Dedifferentiated amniotic fluid mesenchymal stem cell (primary cell): Measurements from ENCODE around the gene WFDC10A.
"Not testable (repeated sequence)": the region's sequence is repeated elsewhere in the genome, so short reads cannot be mapped to it uniquely, and the experiment has no call there.

Experiments
- DNase-seq: peaks from one replicate; pipeline ENCODE4 v3.0.0-alpha.2; 2016; ENCODE audit errors: extremely low spot score

Gene WFDC10A

GRCh38 chr20:45647441-45648050, 18.0 kb downstream of the WFDC10A start:
- DNase-seq = no peak

GRCh38 chr20:45649312-45649863, 19.8 kb downstream of the WFDC10A start:
- DNase-seq = no peak

GRCh38 chr20:45651726-45652125, 22.2 kb downstream of the WFDC10A start:
- not testable (repeated sequence) for DNase-seq

GRCh38 chr20:45657038-45657437, 27.5 kb downstream of the WFDC10A start:
- not testable (repeated sequence) for DNase-seq

GRCh38 chr20:45670139-45670538, 40.6 kb downstream of the WFDC10A start, which contains the start of gene WFDC11:
TSS of gene WFDC11 (minus strand) at chr20:45670239. CDS start at chr20:45650600, 19,639 bp downstream.
- no peak for DNase-seq

GRCh38 chr20:45672765-45673164, 43.2 kb downstream of the WFDC10A start:
- no peak for DNase-seq

- DNase-seq = no peak
These were observed 50.1 kb downstream of the WFDC10A start for GRCh38 chr20:45679650-45680049.
